Keratinocyte (primary cell): ENCODE data around the gene B4GALNT3. TPM values are rescaled to one million over a fixed set of nuclear protein-coding genes. Genes with fewer than 3 reads are reported as not detected.

Experiments
- DNase-seq: peaks from one replicate; pipeline ENCODE4 v3.0.0-alpha.2; 2011; ENCODE audit warnings: low read depth, missing footprints, low spot score
- FAIRE-seq: peaks from 2 replicates; lab custom pipeline; 2011; peaks lifted over from hg19 to GRCh38; lab: Jason Lieb, UNC
- H2AFZ ChIP-seq: 2 replicates; pipeline ENCODE4 v1.6.0; 2012; ENCODE audit warnings: low read length, control low read depth, inconsistent platforms; ENCODE audit not compliant: control insufficient read depth
- H3K27ac ChIP-seq: 2 replicates; pipeline ENCODE4 v1.5.1; 2011; ENCODE audit warnings: low read length; ENCODE audit not compliant: control insufficient read depth, insufficient read depth
- H3K27me3 ChIP-seq: 3 replicates; pipeline ENCODE4 v1.6.0; 2011; ENCODE audit warnings: low read length; ENCODE audit not compliant: control insufficient read depth, insufficient read depth; ENCODE audit errors: extremely low read depth
- H3K36me3 ChIP-seq, 2 experiments: 2 replicates in 1 of 2; 3 replicates in 1 of 2; pipeline ENCODE4 v1.5.1; 2011; ENCODE audit warnings: low read length in 2 of 2, mild to moderate bottlenecking in 1 of 2; ENCODE audit not compliant: control insufficient read depth in 2 of 2, insufficient read depth in 2 of 2; ENCODE audit errors: extremely low read depth in 1 of 2
- H3K4me1 ChIP-seq: 3 replicates; pipeline ENCODE4 v1.5.1; 2011; ENCODE audit warnings: low read length; ENCODE audit not compliant: control insufficient read depth, insufficient read depth; ENCODE audit errors: extremely low read depth
- H3K4me2 ChIP-seq: 3 replicates; pipeline ENCODE4 v1.6.0; 2011; ENCODE audit warnings: low read depth, low read length; ENCODE audit not compliant: control insufficient read depth, insufficient read depth; ENCODE audit errors: extremely low read depth
- H3K4me3 ChIP-seq, 3 experiments: fragments of 200-600 bp in 1 of 3; sonication (generic) in 1 of 3; 2 replicates in 2 of 3; 3 replicates in 1 of 3; pipeline ENCODE4 v1.5.1; 2011 to 2016; ENCODE audit warnings: low read length in 3 of 3, mild to moderate bottlenecking in 3 of 3, control low read depth in 2 of 3, inconsistent platforms in 1 of 3, low read depth in 1 of 3, mixed read lengths in 1 of 3, mixed run types in 1 of 3, moderate library complexity in 1 of 3; ENCODE audit not compliant: control insufficient read depth in 2 of 3, insufficient read depth in 2 of 3; ENCODE audit errors: extremely low read depth in 1 of 3
- H3K79me2 ChIP-seq: 2 replicates; pipeline ENCODE4 v1.6.0; 2012; ENCODE audit warnings: low read length; ENCODE audit not compliant: control insufficient read depth, insufficient read depth
- H3K9ac ChIP-seq: 3 replicates; pipeline ENCODE4 v1.6.0; 2011; ENCODE audit warnings: low read length; ENCODE audit not compliant: control insufficient read depth, insufficient read depth; ENCODE audit errors: extremely low read depth
- H3K9me1 ChIP-seq: 3 replicates; pipeline ENCODE4 v1.6.0; 2011; ENCODE audit warnings: low read length; ENCODE audit not compliant: control insufficient read depth, insufficient read depth; ENCODE audit errors: extremely low read depth
- H3K9me3 ChIP-seq: 2 replicates; pipeline ENCODE4 v1.5.1; 2012; ENCODE audit warnings: low read depth, low read length; ENCODE audit not compliant: control insufficient read depth
- H4K20me1 ChIP-seq: 3 replicates; pipeline ENCODE4 v1.6.0; 2011; ENCODE audit warnings: low read length; ENCODE audit not compliant: control insufficient read depth, insufficient read depth; ENCODE audit errors: extremely low read depth
- EZH2 ChIP-seq: IDR thresholded peaks from one replicate; pipeline ENCODE4 v1.6.1; 2012; ENCODE audit warnings: inconsistent platforms, mild to moderate bottlenecking, low read length, moderate library complexity
- dilution Hi-C: fragments of 300-500 bp; cut with MboI; formaldehyde crosslinking; loops from one replicate; pipeline ENCODE4 v1.7.0; 2020; ENCODE audit warnings: low sequenced_read_pairs; ENCODE audit not compliant: extremely low pct_ligation_motif_present
- polyA plus RNA-seq, 5 experiments: library from polyadenylated mRNA; depleted of rRNA in 3 of 5; stranded (reverse) in 3 of 5; stranded (forward) in 1 of 5; unstranded in 1 of 5; fragments of >200 nt; gene quantifications; 1 replicate in 1 of 5; 2 replicates in 3 of 5; 3 replicates in 1 of 5; pipeline versions ENCODE4 v1.2.1 to v1.2.3, GENCODE V29; 2011 to 2012; ENCODE audit warnings: missing spikeins in 2 of 5, low read depth in 1 of 5, low replicate concordance in 1 of 5
- TF ChIP-seq, protein P1 (sequence below), 3 experiments: IDR thresholded peaks in 1 of 3; conservative IDR thresholded peaks in 1 of 3; optimal IDR thresholded peaks in 1 of 3; 2 replicates in 2 of 3; 3 replicates in 1 of 3; pipeline versions ENCODE3 to v1.5.1; 2011; ENCODE audit warnings: low read length in 3 of 3, mild to moderate bottlenecking in 3 of 3, moderate library complexity in 2 of 3, control low read depth in 1 of 3, inconsistent platforms in 1 of 3; ENCODE audit not compliant: insufficient read depth in 2 of 3; ENCODE audit errors: extremely low read depth in 1 of 3

The B4GALNT3 gene
- polyA plus RNA-seq, 1 donor (not counting 4 experiments of a cell fraction or from before 2014, with no cell fraction given) = 7.5 TPM

DNA sequence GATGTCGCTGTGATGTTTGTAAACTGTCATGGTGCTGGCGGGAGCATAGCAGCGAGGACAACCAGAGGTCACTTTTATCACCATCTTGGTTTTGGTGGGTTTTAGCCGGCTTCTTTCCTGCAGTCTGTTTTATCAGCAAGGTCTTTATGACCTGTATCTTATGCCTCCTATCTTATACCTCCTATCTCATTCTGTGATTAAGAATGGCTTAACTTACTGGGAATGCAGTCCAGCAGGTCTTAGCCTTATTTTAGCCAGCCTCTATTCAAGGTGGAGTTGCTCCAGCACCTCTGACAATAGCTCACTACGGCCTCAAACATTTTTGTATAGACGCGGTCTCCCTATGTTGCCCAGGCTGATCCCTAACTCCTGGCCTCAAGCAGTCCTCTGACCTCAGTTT lies 53.7 kb downstream of the B4GALNT3 start:
- FAIRE-seq (no peak), DNase-seq (no peak)
- H3K27ac ChIP-seq = no peak overlapping the region
- H4K20me1 ChIP-seq = no peaks in the 10 kb centered on the region
- H3K9ac ChIP-seq = no peak overlapping the region
- no peaks in the 10 kb centered on the region for H3K36me3 ChIP-seq
- H3K4me3 ChIP-seq = no peak overlapping the region
- H2AFZ ChIP-seq = no peak overlapping the region
- H3K9me1 ChIP-seq = peaks cover 2% of the 10 kb centered on the region
- H3K4me1 ChIP-seq = peaks cover 23% of the 10 kb centered on the region
- no peaks in the 10 kb centered on the region for H3K79me2 ChIP-seq
- H3K27me3 ChIP-seq = no peaks in the 10 kb centered on the region
- no peak for TF ChIP-seq EZH2
- TF ChIP-seq, protein P1, sequence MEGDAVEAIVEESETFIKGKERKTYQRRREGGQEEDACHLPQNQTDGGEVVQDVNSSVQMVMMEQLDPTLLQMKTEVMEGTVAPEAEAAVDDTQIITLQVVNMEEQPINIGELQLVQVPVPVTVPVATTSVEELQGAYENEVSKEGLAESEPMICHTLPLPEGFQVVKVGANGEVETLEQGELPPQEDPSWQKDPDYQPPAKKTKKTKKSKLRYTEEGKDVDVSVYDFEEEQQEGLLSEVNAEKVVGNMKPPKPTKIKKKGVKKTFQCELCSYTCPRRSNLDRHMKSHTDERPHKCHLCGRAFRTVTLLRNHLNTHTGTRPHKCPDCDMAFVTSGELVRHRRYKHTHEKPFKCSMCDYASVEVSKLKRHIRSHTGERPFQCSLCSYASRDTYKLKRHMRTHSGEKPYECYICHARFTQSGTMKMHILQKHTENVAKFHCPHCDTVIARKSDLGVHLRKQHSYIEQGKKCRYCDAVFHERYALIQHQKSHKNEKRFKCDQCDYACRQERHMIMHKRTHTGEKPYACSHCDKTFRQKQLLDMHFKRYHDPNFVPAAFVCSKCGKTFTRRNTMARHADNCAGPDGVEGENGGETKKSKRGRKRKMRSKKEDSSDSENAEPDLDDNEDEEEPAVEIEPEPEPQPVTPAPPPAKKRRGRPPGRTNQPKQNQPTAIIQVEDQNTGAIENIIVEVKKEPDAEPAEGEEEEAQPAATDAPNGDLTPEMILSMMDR (optimal IDR thresholded peaks at IDR 0.05 in 1 of 3, IDR thresholded peaks at IDR 0.05 in 1 of 3, conservative IDR thresholded peaks at IDR 0.05 in 1 of 3; ENCODE audit: extremely low read depth in 1 of 3, insufficient read depth in 2 of 3, low read length in 3 of 3) = no peak
- dilution Hi-C loops = no loop called here
- no peaks in the 10 kb centered on the region for H3K9me3 ChIP-seq
- no peak overlapping the region for H3K4me2 ChIP-seq

DNA sequence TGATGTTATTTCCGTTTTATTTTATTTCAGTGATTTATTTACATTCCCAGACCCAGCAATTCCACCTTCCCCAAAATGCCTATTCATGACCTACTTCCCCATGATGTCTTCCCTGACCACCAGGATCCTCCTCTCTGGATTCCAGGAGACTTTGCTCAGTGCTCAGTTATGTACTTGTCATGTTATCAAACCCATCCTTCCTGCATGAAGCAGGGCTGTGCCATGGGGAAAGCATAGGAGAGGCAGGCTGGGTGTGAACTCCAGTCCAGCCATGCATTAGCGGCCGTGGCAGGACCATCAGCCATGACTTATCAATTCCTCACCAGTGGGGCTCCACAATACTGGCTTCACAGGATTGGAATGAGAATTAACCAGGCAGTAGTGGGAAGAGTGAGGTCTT lies 57.8 kb downstream of the B4GALNT3 start:
- no peak overlapping the region for H3K4me3 ChIP-seq
- H3K9me1 ChIP-seq = no peaks in the 10 kb centered on the region
- H3K4me1 ChIP-seq = no peaks in the 10 kb centered on the region
- H3K36me3 ChIP-seq = no peaks in the 10 kb centered on the region
- no peak overlapping the region for H3K9ac ChIP-seq
- FAIRE-seq = no peak
- no peak overlapping the region for H2AFZ ChIP-seq
- DNase-seq = no peak
- no peak overlapping the region for H3K27ac ChIP-seq
- no peaks in the 10 kb centered on the region for H4K20me1 ChIP-seq
- no peaks in the 10 kb centered on the region for H3K27me3 ChIP-seq
- H3K9me3 ChIP-seq = no peaks in the 10 kb centered on the region
- TF ChIP-seq, protein P1 (optimal IDR thresholded peaks at IDR 0.05 in 1 of 3, IDR thresholded peaks at IDR 0.05 in 1 of 3, conservative IDR thresholded peaks at IDR 0.05 in 1 of 3; ENCODE audit: extremely low read depth in 1 of 3, insufficient read depth in 2 of 3, low read length in 3 of 3) = no peak
- no peak for TF ChIP-seq EZH2
- H3K79me2 ChIP-seq = no peaks in the 10 kb centered on the region
- no peak overlapping the region for H3K4me2 ChIP-seq
- dilution Hi-C loops = no loop called here
